Spleen (tissue), 7 donors: Measurements from ENCODE around the gene CCDC171.

Source experiments
- CTCF ChIP-seq, 11 experiments: fragments of 200-600 bp in 7 of 11; fragments of 450-650 bp in 4 of 11; sonication (generic) in 4 of 11; IDR thresholded peaks in 8 of 11; conservative IDR thresholded peaks in 3 of 11; 1 replicate in 7 of 11; 2 replicates in 4 of 11; pipeline versions ENCODE4 v1.4.0 to v1.8.0; 2016 to 2021; ENCODE audit warnings: antibody characterized with exemption in 11 of 11, inconsistent platforms in 4 of 11, mild to moderate bottlenecking in 1 of 11
- POLR2A ChIP-seq, 3 donors: fragments of 450-650 bp; IDR thresholded peaks; one replicate each; pipeline ENCODE4 v1.5.1; 2017; ENCODE audit warnings: antibody characterized with exemption in 3 of 3, mild to moderate bottlenecking in 1 of 3
- donor health status: DM: no; HTN: no; CAD: no; lungs with moderate emphysema.
- donor health status: DM: no; HTN: no; CAD: no.
- donor health status: DM: no; HTN: no; CAD: no.

DNA sequence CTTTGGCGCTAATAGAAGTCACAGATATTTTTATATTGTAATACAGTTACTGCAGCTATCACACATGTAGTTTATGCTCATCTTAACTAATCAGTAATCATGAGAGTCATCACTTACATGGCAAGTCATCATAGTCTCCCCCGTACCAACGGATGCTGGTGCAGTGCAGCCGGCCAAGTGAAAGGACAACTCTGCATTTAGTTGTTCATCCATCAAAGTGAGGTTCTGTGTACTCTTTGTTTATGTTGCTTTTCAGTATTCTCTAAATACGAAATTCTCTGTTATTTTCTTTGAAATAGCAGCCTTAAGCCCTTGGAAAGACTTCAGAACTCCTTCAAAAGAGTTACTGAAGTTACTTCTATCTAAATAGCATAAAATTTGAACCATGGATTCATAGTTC lies 216.7 kb downstream of the CCDC171 start:
- no peak for TF ChIP-seq CTCF (IDR thresholded peaks at IDR 0.05 in 8 of 11, conservative IDR thresholded peaks at IDR 0.05 in 3 of 11)
- TF ChIP-seq POLR2A (IDR thresholded peaks at IDR 0.05): no peak
